ENCODE measurements around the gene CEP43.
"Not testable (repeated sequence)": the region's sequence is repeated elsewhere in the genome, so short reads cannot be mapped to it uniquely, and the experiment has no call there.

Gene CEP43

GRCh38 chr6:166999145-166999883 is at the start of gene CEP43:
Gene CEP43 (plus strand): TSS chr6:166999397. CDS start chr6:166999413, 16 bp downstream.
- peak; percentile 94 for DNase-seq (ENCODE audit: low read depth in 2 of 2)

GRCh38 chr6:166949528-166950442 is 49.4 kb upstream of the CEP43 start:
- DNase-seq (ENCODE audit: low read depth in 2 of 2) = no peak

GRCh38 chr6:166950443-166950821 is 48.8 kb upstream of the CEP43 start:
- DNase-seq (ENCODE audit: low read depth in 2 of 2) = no peak

- DNase-seq (ENCODE audit: low read depth in 2 of 2) = not testable (repeated sequence)
Observed at GRCh38 chr6:166950892-166951669, 48.1 kb upstream of the CEP43 start.

GRCh38 chr6:166951670-166952060 is 47.5 kb upstream of the CEP43 start:
- DNase-seq (ENCODE audit: low read depth in 2 of 2) = no peak

GRCh38 chr6:166952121-166952520 is 47.1 kb upstream of the CEP43 start:
- DNase-seq (ENCODE audit: low read depth in 2 of 2) = no peak

GRCh38 chr6:166952567-166953486 is 46.4 kb upstream of the CEP43 start:
- DNase-seq (ENCODE audit: low read depth in 2 of 2) = no peak

- no peak for DNase-seq (ENCODE audit: low read depth in 2 of 2)
Observed at GRCh38 chr6:166954118-166954713, 45.0 kb upstream of the CEP43 start.

- DNase-seq (ENCODE audit: low read depth in 2 of 2) = no peak
Observed at GRCh38 chr6:166955121-166955864, 43.9 kb upstream of the CEP43 start.

GRCh38 chr6:166955865-166956443 is 43.2 kb upstream of the CEP43 start:
- DNase-seq (ENCODE audit: low read depth in 2 of 2) = no peak

- peak; percentile 73 for DNase-seq (ENCODE audit: low read depth in 2 of 2)
Observed at GRCh38 chr6:166956444-166957086, 42.6 kb upstream of the CEP43 start, which contains the start of gene RNASET2. Gene RNASET2 (minus strand): TSS chr6:166956550. CDS start chr6:166956182, 368 bp downstream.

- no peak for DNase-seq (ENCODE audit: low read depth in 2 of 2)
Observed at GRCh38 chr6:166957087-166957804, 42.0 kb upstream of the CEP43 start.

GRCh38 chr6:166957805-166958076 is 41.5 kb upstream of the CEP43 start:
- no peak for DNase-seq (ENCODE audit: low read depth in 2 of 2)

- DNase-seq (ENCODE audit: low read depth in 2 of 2) = no peak
Observed at GRCh38 chr6:166958926-166959861, 40.0 kb upstream of the CEP43 start.

- DNase-seq (ENCODE audit: low read depth in 2 of 2) = no peak
Observed at GRCh38 chr6:166959911-166960608, 39.1 kb upstream of the CEP43 start.

- no peak for DNase-seq (ENCODE audit: low read depth in 2 of 2)
Observed at GRCh38 chr6:166960609-166960978, 38.6 kb upstream of the CEP43 start.

- DNase-seq (ENCODE audit: low read depth in 2 of 2) = no peak
Observed at GRCh38 chr6:166966268-166966667, 32.9 kb upstream of the CEP43 start.
